ENCODE results near the gene CCL14. TPM values are rescaled to one million over a fixed set of nuclear protein-coding genes. Genes with fewer than 3 reads are reported as not detected.

The CCL14 gene
- total and polyA plus RNA-seq, 4 donors: 1.9 to 124 (median 40.2) TPM

DNA sequence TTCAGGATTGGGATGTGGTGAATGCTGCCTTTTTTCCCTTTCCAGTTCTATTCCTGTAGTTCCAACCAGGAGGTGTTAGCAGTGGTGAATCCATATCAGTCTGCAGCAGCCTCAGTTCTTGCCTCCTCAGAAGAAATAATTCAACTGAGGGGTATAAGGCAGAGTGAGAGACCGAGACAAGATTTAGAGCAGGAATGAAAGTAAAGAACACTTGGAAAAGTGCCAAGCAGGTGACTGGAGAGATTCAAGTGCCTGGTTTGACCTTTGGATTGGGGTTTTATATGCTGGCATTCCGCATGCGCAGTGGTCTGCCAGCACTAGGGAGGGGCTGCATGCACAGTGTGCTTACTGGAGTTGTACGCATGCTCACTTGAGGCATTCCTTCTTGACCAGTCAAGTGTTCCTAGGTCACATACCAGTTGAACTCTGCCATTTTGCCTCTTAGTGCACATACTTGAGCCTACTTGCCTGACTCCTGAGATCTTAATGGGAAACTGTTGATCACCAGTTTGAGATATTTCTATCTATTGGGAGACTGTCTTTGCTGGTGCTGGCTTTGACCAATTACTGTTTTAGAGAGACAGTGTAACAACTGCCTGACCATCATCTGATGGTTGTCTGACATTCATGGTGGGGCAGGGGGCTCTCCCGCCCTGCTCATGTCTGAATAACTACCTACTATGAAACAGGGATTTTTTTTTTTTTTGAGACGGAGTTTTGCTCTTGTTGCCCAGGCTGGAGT is 15.5 kb upstream of the CCL14 start (continued):
- TF ChIP-seq, protein P1, sequence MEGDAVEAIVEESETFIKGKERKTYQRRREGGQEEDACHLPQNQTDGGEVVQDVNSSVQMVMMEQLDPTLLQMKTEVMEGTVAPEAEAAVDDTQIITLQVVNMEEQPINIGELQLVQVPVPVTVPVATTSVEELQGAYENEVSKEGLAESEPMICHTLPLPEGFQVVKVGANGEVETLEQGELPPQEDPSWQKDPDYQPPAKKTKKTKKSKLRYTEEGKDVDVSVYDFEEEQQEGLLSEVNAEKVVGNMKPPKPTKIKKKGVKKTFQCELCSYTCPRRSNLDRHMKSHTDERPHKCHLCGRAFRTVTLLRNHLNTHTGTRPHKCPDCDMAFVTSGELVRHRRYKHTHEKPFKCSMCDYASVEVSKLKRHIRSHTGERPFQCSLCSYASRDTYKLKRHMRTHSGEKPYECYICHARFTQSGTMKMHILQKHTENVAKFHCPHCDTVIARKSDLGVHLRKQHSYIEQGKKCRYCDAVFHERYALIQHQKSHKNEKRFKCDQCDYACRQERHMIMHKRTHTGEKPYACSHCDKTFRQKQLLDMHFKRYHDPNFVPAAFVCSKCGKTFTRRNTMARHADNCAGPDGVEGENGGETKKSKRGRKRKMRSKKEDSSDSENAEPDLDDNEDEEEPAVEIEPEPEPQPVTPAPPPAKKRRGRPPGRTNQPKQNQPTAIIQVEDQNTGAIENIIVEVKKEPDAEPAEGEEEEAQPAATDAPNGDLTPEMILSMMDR (IDR thresholded peaks at IDR 0.05; ENCODE audit: low read depth, low read length, missing input control): no peak
- TF ChIP-seq YY1 (IDR thresholded peaks at IDR 0.05): peak; percentile 91
- TF ChIP-seq FOXA2 (IDR thresholded peaks at IDR 0.05): no peak
- no peak for TF ChIP-seq FOXA1 (IDR thresholded peaks at IDR 0.05)
- no peak for TF ChIP-seq NR2F2 (IDR thresholded peaks at IDR 0.05)

GRCh38 chr17:36001110-36001771 is 14.7 kb upstream of the CCL14 start, which contains the start of gene CCL15:
TSS of gene CCL15 (minus strand) at chr17:36001553. CDS start at chr17:36001492, 61 bp downstream.
- H3K9me3 ChIP-seq (ENCODE audit: control insufficient read depth in 4 of 4, low read length in 3 of 4): no peaks in the 10 kb centered on the region
- TF ChIP-seq TAF1 (conservative IDR thresholded peaks at IDR 0.05) (peak; percentile 94), SP1 (IDR thresholded peaks at IDR 0.05) (peak; percentile 53), NR2F2 (IDR thresholded peaks at IDR 0.05) (peak; percentile 5), YY1 (IDR thresholded peaks at IDR 0.05) (peak; percentile 50), JUND (IDR thresholded peaks at IDR 0.05) (peak; percentile 13 to 17), HNF4G (IDR thresholded peaks at IDR 0.05) (peak; percentile 45), HNF4A (conservative IDR thresholded peaks at IDR 0.05) (peak; percentile 72 to 84), REST (IDR thresholded peaks at IDR 0.05) (peak; percentile 68), FOXA1 (IDR thresholded peaks at IDR 0.05) (no peak), FOXA2 (IDR thresholded peaks at IDR 0.05) (no peak), RAD21 (IDR thresholded peaks at IDR 0.05) (peak in 1 of 2 donors; percentile 8), RXRA (IDR thresholded peaks at IDR 0.05) (no peak), GABPA (IDR thresholded peaks at IDR 0.05 in 1 of 2, conservative IDR thresholded peaks at IDR 0.05 in 1 of 2) (no peak), EGR1 (IDR thresholded peaks at IDR 0.05; ENCODE audit: low read depth in 2 of 2) (no peak)
- TF ChIP-seq, protein P2, sequence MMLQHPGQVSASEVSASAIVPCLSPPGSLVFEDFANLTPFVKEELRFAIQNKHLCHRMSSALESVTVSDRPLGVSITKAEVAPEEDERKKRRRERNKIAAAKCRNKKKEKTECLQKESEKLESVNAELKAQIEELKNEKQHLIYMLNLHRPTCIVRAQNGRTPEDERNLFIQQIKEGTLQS (IDR thresholded peaks at IDR 0.05): no peak
- TF ChIP-seq, protein P3, sequence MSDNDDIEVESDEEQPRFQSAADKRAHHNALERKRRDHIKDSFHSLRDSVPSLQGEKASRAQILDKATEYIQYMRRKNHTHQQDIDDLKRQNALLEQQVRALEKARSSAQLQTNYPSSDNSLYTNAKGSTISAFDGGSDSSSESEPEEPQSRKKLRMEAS (IDR thresholded peaks at IDR 0.05): no peak
- TF ChIP-seq, protein P1 (IDR thresholded peaks at IDR 0.05; ENCODE audit: low read depth, low read length, missing input control): no peak
- TF ChIP-seq, protein P4, sequence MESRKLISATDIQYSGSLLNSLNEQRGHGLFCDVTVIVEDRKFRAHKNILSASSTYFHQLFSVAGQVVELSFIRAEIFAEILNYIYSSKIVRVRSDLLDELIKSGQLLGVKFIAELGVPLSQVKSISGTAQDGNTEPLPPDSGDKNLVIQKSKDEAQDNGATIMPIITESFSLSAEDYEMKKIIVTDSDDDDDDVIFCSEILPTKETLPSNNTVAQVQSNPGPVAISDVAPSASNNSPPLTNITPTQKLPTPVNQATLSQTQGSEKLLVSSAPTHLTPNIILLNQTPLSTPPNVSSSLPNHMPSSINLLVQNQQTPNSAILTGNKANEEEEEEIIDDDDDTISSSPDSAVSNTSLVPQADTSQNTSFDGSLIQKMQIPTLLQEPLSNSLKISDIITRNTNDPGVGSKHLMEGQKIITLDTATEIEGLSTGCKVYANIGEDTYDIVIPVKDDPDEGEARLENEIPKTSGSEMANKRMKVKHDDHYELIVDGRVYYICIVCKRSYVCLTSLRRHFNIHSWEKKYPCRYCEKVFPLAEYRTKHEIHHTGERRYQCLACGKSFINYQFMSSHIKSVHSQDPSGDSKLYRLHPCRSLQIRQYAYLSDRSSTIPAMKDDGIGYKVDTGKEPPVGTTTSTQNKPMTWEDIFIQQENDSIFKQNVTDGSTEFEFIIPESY (IDR thresholded peaks at IDR 0.05): no peak
- peaks cover 0 to 7% (median 3%) of the 10 kb centered on the region in 4 donors for H3K36me3 ChIP-seq (ENCODE audit: control insufficient read depth in 4 of 4, insufficient read depth in 3 of 4, low read depth in 1 of 4, low read length in 3 of 4)
- DNase-seq (ENCODE audit: low spot score): peak; percentile 41
- H3K27ac ChIP-seq (ENCODE audit: low read depth in 1 of 2, low read length in 2 of 2): peak within 1 kb of the TSS; percentile 83 to 93
- H3K27me3 ChIP-seq (ENCODE audit: control insufficient read depth in 4 of 4, insufficient read depth in 4 of 4, low read length in 3 of 4): no peaks in the 10 kb centered on the region
- peak within 1 kb of the TSS; percentile 62 to 76 (median 68) for H3K4me3 ChIP-seq (ENCODE audit: low read depth in 1 of 3, low read length in 3 of 3)
- H3K9ac ChIP-seq (ENCODE audit: low read depth in 1 of 2, low read length in 2 of 2): peak within 1 kb of the TSS; percentile 84 to 87
- WGBS: 27% methylated on average over 6 of the region's 6 CpGs
- peaks cover 2 to 52% (median 35%) of the 10 kb centered on the region in 4 donors for H3K4me1 ChIP-seq (ENCODE audit: control insufficient read depth in 4 of 4, insufficient read depth in 4 of 4, low read length in 3 of 4)

All from liver (tissue), 9 donors.